IPS DF 19.7 (cell line): ENCODE measurements around the gene MDH2.
"Not testable (repeated sequence)": the region's sequence is repeated elsewhere in the genome, so short reads cannot be mapped to it uniquely, and the experiment has no call there.

Source experiments
- DNase-seq: peaks from one replicate; pipeline ENCODE4 v3.0.0-alpha.2; 2013; ENCODE audit warnings: low read depth, low spot score

Gene MDH2

DNA sequence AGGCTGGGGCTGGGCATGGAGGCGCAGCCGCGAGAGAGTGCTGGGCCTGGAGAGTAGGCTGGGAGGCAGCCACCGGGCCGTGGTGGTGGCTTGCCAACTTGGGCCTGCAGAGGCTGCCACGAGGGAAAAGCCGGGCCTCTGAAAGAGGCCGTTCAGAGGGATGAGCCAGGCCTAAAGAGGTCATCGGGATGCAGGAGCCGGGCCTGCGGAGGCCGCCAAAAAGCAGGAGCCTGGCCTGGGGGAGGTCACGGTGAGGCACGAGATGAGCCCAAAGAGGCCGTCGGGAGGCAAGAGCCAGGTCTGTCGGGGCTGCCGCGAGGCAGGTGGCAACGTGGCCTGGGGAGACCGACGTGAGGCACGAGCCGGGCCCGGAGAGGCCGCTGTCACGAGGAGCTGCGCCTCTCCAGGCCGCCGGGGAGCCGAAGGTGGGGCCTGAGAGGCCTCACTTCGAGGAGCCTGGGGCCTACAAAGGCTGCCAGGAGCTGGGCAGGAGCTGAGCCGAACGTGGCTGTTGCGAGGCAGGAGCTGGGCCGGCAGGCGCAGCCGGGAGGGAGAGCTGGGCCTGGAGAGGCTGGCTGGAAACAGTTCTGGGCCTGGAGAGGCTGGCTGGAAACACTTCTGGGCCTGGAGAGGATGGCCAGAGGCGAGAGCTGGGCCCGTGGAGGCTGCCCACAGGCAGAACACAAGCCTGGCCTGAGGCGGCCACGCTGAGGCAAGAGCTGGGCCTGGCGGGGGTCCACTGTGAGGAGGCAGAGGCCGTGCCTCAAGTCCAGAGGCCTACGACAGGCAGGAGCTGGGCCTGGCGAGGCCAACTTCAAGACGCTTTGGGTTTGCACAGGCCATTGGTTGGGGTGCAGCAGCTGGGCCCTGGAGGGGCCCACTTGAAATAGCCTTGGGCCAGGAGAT lies 24.6 kb downstream of the MDH2 start:
- DNase-seq, result no peak

DNA sequence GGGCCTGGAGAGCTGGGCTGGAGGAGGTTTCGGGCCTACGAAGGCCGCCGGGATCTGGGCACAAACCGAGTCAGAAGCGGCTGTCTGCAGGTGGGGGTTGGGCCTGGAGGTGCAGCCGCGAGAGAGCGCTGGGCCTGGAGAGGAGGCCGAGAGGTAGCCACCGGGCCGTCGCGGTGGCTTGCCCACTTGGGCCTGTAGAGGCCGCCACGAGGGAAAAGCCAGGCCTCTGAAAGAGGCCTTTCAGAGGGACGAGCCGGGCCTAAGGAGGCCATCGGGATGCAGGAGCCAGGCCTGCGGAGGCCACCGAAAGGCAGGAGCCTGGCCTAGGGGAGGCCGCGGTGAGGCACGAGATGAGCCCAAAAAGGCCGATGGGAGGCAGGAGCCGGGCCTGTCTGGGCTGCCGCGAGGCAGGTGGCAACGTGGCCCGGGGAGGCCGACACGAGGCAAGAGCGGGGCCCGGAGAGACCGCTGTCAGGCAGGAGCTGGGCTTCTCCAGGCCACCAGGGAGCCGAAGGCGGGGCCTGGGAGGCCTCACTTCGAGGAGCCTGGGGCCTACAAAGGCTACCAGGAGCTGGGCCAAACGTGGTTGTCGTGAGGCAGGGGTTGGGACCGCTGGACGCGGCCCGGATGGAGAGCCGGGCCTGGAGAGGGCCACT lies 25.6 kb downstream of the MDH2 start:
- DNase-seq, result no peak

DNA sequence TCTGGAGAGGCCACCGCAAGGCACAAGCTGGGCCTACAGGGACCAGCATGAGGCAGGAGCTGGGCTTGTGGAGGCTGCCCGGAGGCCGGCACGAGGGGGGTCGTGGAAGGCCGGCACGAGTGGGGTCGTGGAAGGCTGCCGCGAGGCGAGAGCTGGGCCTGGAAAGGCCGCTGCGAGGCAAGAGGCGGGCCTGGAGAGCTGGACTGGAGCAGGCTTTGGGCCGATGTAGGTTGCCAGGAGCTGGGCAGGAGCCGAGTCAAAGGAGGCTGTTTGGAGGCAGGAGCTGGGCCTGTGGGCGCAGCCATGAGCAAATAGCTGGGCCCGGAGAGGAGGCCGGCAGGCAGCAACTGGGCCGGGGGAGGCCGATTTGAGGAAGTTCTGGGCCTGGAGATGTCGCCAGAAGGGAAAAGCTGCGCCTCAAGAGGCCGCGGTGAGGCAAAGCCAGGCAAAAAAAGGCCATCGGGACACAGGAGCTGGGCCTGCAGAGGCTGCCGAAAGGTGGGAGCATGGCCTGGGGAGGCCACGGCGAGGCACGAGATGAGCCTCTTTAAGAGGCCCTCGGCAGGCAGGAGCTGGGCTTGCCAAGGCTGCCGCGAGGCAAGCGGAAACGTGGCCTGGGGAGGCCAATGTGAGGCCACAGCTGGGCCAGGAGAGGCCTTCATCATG lies 26.5 kb downstream of the MDH2 start:
- no peak for DNase-seq

DNA sequence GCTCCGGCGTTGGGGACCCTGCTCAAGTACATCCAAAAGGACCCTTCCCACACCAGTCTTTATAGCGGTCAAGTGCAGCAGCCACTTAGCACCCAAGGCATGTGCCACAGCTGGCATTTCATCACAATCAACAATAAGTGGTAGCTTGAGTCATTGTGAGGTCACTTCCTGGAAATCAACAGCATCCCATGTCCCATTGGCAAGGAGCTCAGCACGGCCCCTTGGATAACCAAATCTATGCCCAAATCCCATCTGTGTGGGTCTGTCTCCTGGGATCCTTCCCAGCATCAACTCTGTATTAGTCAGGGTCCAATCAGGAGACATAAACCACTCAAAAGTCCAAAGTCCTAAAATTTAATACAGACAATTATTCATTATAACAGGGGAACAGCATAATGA lies 27.1 kb downstream of the MDH2 start:
- DNase-seq, result no peak

DNA sequence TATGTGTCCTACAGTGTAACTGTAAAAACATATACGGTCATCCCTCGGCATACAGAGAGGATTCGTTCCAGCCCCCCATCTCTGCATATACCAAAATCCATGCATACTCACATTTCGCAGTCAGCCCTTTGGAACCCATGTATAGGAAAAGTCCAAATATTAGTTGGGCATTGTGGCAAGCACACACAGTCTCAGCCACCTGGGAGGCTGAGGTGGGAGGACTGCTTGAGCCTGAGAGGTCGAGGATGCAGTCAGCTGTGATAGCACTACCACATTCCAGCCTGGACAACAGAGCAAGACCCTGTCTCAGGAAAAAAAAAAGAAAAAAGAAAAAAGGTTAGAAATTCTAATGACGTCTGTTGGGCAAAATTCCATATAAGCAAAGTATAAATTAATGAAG lies 29.1 kb downstream of the MDH2 start:
- DNase-seq, result no peak

DNA sequence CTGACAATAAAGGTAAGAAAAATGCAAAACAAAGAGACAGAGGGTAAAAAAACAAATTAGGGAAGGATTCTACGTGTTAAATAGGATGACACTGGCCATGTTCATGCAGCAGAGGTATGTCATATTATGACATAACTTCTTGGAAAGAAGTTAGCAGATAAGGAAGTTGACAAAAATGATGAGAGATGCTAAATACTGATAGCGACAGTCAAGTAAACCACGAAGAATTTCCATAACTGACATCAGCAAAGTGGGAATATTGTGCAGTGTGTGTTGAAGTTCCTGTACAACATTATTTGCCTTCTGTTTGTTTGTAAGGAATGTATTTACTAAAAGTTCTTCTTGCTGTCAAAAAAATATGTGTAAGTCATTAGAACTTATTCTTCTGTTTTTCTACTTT lies 29.5 kb downstream of the MDH2 start:
- no peak for DNase-seq

DNA sequence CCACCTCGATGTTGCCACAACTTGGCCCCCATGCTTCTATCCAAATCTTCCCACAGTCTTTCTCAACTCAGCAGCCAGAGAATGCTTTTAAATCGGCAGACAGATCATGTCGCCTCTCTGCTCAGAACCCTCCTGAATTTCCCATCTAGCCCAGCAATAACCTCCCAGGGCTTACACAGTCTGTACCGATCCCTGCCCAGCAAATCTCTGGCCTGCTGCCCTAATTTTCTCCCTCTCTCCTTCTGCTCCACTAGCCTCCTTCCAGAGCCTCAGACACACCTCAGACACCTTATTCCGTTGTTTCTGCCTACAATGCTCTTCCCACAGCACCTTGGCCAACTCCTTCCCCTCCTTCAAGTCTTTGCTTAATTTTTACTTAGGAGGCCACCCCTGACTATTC lies 32.3 kb downstream of the MDH2 start:
- no peak for DNase-seq

DNA sequence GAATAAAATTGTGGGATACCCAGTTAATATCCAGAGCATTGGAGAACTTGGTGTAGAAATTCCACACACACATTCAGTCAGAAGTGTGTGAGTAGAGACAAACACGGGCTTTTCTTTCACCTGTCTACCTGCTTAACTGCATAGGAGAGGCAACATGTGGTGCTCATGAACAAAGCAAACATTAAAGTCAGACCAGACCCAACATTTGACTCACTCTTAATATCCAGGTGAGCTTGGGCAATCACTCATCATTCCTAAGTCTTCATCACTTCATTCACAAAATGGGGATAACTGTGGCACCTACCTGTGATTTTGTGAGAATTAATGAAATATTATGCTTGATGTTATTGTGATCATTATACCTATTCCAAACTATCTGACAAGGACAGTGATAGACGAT lies 36.2 kb downstream of the MDH2 start:
- not testable (repeated sequence) for DNase-seq

DNA sequence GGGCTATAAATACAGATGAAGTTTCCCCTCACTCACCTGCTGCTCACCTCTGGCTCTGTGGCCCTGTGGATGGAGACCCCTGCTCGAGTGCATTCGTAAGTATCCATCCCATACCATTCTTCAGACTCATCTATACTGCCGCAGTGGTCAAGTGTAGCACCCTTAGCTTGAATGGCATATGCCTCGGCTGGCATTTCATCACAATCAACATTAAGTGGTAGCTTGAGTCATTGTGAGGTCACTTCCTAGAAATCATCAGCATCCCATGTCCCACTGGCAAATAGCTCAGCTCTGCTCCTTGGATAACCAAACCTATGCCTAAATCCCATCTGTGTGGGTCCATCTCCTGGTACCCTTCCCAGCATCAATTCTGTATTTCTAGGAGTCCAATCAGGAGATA lies 38.2 kb downstream of the MDH2 start:
- DNase-seq, result no peak

DNA sequence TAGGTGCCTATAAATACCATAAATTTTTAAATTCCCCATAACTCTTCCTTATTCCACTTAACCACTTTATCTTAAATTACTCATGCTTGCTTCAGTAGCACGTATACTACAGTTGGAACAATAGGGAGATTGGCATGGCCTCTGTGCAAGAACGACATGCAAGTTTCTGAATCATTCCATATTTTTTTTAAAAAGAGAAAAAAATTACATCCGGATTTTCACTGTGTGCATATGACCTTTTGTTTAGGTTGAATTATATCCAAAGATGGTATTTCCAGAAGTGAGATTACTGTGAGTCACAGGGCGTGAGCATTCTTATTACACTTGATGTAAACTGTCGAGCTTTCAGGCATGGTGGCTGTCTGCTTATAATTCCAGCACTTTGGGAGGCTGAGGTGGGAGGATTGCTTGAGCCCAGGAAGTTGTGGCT lies 39.5 kb downstream of the MDH2 start:
- not testable (repeated sequence) for DNase-seq

DNA sequence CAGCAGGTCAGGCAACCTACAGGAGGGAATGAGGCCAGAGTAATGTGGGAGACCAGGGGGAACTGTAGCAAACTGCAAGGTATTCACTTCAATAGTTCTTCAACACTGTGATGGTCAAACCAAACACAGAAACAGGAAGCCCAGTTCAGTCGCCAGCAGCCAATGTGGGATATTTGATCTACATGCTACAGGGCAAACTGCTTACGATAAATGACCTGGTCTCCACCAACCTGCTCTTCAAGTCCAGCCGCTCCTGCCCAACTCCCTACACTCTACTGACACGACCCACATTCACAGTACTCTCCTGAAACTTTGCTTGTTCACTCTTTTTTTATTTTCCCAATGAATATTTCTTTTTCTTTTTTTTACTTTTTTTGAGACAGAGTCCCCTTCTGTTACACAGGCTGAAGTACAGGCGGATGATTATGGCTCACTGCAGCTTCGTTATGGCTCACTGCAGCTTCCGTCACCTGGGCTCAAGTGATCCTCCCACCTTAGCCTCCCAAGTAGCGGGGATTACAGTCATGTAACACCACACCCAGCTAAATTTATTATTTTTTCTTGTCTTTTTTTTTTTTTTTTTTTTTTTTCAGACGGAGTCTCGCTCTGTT lies 42.1 kb downstream of the MDH2 start:
- DNase-seq, result no peak

DNA sequence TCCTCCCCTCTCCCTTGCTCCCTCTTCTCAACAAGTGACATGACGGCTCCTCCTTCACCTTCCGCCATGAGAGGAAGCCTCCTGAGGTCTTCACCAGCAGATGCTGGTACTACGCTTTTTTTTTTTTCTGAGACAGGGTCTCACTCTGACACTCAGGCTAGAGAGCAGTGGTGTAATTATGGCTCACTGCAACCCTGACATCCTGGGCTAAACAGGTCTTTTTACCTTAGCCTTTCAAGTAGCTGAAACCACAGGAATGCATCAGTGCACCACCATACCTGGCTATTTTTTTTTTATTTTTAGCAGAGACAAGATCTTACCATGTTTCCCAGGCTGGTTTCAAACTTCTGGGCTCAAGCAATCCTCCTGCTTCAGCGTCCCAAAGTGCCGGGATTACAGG lies 43.6 kb downstream of the MDH2 start:
- DNase-seq, result no peak

DNA sequence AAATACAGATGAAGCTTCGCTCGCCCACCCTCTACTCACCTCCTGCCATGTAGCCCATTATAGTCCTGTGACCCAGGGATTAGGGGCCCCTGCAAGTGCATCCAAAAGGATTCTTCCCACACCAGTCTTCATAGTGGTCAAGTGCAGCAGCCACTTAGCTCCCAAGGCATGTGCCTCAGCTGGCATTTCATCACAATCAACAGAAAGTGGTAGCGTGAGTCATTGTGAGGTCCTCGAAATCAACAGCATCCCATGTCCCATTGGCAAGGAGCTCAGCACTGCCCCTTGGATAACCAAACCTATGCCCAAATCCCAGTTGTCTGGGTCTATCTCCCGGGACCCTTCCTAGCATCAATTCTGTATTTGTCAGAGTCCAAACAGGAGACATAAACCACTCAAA lies 45.6 kb downstream of the MDH2 start:
- not testable (repeated sequence) for DNase-seq

DNA sequence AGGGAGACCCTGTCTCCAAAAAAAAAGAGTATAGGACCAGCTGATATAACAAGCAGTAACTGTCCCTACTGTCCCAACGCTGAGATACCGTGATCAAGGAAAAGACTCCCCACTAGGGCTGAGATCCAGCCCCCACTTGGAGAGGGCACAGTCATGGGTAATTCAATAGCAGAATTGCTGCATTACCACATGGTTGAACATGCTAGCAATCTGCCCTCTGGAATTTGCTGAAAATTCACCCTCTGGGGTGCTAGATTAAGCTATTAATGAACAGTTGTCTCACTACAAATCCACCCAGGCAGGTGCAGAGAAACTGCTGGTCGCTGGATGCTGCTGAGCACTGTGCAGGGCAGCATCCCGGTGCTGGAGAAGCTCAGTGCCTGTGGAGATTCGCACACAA lies 46.4 kb downstream of the MDH2 start:
- DNase-seq, result not testable (repeated sequence)

DNA sequence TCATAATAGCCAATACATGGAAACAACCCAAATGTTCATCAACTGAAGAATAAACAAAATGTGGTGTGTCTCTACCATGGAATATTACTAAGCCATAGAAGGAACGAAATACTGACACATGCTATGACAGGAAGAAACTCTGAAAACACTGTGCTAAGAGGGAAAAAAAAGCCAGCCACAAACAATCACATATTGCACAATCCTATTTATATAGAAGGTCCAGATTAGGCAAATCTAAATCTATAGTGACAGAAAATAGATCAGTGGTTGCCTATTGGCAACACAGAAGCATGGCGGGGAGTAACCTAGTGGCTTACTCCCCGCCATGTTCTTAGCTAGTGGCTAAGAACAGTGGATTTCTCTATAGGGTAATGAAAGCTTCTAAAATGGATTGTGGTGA lies 48.0 kb downstream of the MDH2 start:
- DNase-seq, result no peak

DNA sequence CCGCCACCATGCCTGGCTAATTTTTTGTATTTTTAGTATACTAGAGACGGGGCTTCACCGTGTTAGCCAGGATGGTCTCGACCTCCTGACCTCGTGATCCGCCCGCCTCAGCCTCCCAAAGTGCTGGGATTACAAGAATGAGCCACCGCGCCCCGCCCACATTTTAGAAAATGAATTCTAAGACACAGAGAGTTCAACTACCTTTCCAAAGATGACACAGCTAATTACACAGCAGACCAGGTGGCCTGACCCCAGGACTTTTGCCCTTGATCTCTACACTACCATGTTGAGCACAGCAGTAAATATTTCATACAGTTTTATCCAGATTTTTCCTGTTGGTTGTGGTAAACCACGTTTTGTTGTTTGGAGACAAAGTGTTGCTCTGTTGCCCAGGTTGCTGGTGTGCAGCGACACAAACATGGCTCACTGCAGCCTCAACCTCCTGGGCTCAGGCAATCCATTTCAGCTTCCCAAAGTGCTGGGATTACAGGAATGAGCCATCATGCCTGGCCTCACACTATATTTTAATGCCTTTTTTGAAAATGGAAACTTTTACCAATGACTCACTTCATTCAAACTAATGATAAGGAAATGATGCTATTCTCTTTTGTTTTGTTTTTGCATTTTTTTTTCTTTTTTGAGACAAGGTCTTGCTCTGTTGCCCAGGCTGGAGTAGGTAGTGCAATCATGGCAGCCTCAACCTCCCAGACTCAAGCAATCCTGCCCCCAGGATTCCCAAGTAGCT lies 54.0 kb downstream of the MDH2 start:
- not testable (repeated sequence) for DNase-seq

DNA sequence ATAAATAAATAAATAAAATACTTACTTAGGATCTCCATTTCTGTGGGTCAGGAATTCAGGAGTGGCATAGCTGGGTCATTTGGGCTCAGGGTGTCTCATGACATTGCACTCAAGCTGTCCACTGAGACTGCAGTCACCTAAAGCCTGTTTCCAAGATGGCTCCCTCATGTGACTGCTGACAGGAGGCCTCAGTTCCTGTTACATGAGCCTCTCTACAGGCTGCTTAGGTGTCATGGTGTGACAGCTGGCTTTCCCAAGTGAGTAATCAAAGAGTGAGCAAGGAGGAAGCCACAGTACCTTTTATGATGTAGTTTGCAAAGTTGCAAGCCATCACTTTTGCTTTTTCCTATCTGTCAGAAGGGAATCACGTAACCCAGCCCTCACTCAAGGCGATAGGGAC lies 55.9 kb downstream of the MDH2 start:
- DNase-seq, result not testable (repeated sequence)

DNA sequence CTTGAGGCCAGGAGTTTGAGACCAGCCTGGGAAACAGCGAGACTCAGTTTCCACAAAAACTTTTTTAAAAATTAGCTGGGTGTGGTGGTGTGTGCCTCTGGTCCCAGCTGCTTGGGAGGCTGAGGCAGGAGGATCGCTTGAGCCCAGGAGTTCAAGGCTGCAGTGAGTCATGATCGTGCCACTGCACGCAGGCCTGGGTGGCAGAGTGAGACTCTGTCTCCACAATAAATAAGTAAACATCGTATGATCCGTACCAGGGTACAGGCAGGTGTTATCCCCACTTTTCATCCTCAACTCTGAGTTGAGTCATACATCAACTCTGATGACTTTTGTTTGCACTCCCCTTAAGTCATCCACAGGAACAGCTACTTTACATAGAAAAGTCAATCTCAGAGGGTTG lies 58.2 kb downstream of the MDH2 start:
- DNase-seq, result not testable (repeated sequence)

DNA sequence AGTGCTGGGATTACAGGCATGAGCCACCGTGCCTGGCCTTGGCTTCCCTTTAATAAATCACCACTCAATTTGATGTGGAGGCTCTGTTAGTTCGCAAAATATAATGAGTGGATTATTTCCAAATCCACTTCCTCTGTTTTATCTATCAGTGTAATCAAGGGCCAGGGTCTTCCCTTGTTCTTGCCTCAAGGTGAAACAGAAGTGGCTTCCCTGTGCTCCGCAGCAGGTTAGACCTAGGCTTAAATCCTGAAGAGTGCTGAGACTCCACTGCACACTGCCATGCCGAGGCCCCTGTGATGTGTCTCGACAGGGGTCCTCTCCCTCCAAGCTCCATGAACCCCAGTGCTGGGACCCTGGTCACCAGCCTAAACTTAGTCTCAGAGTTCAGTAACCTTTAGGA lies 59.0 kb downstream of the MDH2 start:
- no peak for DNase-seq

DNA sequence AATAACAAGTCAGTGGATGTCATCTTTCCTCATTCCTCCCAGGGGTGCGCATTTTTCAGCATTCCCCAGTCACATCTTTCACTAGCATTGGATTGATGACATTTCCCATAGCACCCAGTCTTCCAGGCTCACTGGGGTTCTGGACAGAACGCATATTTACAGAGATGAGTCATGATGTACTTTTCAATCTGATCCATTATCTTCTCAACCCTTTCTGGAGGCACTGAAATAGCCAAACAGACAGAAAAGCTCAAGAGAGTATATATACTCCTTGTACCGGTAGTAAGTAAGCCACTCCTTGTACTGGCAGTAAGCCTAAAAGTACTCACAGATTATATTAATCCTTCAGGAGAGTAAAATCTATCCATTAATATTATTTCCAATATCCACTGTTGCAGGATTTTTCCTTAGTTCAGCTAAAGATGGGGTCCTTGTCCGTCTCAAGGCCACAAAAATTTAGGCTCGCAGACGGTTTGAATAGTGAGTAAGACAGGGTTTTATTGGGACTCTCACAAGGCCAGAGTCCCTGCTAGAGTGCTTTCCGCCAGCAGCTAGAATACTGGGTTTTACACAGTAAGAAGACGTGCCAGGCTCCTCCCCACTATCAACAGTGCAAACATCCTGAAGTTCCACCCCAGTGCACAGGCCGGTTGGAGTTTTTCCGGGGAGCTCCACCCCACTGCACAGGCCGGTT lies 60.8 kb downstream of the MDH2 start:
- DNase-seq, result no peak
